GM21825 (cell line): Measurements from ENCODE around the gene CELA2A.
"Not testable (repeated sequence)": the region's sequence is repeated elsewhere in the genome, so short reads cannot be mapped to it uniquely, and the experiment has no call there.

Source experiments
- ATAC-seq: cut with Tn5 transposase; IDR thresholded peaks from one replicate; pipeline ENCODE4 v1.9.1; 2021; ENCODE audit warnings: mild to moderate bottlenecking, moderate library complexity; ENCODE audit not compliant: unreplicated experiment

CELA2A gene

DNA sequence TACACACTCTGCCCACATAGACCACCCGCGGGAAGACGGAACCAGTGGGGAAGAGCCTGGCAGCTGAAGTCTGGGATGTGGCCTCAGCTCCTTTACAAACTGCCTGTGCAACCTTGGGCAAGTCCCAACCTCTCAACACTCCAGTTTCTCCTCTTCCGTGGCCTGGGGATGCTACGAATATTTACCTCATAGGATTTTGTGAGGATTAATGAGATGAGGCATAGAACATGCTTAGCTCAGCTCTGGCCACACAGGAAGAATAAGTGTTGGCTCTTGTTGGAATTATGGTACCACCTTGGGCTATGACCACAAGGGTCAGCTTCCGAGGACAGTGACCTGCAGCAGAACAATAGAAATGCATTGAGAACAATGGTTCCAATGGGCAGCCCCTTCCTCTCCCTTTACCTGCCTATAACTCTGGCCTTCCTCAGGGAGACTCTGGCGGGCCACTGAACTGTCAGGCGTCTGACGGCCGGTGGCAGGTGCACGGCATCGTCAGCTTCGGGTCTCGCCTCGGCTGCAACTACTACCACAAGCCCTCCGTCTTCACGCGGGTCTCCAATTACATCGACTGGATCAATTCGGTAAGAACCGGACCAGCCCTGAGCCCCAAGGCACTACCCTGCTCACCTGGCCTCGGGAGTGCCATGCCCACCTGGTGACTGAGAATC lies 10.6 kb downstream of the CELA2A start:
- ATAC-seq = not testable (repeated sequence)

DNA sequence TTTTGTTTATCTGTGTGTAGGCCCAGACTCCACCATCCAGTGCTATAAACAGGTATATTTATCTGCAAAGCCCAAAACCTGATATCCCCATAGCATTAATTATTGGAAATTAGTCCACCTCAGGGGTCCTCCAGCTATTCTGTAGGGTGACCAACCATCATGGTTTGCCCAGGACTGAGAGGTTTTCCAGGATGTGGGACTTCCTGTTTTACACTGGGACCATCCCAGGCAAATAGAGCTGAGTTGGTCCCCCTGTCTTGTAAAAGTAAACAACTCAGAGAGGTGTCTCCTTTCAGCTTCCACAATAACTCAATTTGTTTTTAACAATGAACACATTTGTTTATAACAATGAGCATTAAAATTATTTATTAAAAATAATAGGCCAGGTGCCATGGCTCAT lies 11.6 kb downstream of the CELA2A start:
- no peak for ATAC-seq

DNA sequence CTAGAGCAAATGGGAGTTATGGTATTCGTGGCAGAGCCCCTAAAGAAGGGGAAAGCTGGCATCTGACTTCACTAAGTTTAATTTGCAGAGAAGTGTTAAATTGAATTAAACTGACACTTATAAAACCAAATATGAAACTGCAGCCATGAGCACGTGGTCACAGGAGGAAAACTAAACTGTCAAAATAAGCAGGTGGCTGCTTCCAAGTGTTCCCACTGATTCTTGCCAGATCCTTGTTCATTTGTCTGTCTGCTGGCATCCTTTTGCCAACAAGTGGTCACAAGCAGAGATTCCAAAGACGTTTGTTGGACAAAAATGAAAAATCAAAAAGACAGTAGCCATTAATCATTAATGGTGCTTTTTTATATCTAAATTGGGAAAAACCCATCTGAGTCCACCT lies 12.8 kb downstream of the CELA2A start:
- ATAC-seq = no peak

DNA sequence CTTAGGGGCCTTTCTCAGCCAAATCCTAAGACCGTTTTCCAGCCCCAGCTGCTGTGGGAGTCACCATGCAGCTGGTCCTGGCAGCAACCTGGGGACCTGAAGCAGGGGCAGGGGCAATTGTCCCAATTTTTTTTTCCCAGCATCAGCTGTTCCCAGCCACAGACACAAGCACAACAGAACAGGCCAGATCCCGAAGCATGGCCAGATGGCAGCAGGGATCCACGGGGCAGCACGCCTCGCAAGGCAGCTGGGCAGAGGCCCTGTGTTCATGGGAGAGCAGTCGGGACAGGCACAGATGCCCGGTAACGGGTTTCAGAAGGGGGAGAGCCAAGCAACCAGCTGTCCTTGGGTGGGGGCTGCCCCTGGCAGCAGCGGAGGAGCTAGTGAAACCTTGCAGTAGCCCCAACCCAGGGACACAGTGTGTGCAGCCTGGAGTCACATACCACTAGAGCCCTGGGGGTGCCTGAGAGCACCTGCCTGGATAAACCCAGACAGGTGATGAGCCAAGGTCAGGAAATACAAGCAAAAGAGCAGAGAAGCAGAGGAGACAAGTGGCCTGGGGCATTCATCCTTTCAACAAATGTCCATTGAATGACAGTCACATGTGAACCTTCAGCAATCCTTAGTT lies 13.4 kb downstream of the CELA2A start:
- not testable (repeated sequence) for ATAC-seq

DNA sequence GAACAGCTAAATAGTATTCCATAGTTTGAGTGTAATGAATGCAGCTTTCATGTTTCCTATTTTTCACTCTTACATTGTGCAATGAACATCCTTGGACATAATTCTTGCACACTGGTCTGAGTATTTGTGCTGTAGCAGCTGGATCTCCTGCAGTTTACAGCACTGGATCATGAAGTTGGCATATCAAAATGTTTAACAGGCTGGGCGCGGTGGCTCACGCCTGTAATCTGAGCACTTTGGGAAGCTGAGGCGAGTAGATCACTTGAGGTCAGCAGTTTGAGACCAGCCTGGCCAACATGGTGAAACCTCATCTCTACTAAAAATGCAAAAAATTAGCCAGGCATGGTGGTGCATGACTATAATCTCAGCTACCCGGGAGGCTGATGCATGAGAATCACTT lies 14.5 kb downstream of the CELA2A start:
- ATAC-seq = not testable (repeated sequence)

DNA sequence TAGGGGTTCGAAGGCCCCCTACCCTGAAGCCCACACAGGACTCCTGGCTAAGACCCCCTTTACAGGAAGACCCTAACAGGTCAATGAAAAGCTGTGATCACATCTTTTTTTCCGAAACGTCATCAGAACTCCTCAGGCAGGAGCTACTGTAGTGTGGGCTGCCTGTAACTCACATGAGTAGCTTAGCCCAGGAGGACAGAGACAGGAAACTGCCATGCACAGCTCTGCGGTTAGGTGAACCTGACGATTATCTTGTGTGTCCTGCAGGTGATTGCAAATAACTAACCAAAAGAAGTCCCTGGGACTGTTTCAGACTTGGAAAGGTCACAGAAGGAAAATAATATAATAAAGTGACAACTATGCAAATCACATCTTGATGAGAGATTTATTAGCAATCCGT lies 15.2 kb downstream of the CELA2A start:
- not testable (repeated sequence) for ATAC-seq

DNA sequence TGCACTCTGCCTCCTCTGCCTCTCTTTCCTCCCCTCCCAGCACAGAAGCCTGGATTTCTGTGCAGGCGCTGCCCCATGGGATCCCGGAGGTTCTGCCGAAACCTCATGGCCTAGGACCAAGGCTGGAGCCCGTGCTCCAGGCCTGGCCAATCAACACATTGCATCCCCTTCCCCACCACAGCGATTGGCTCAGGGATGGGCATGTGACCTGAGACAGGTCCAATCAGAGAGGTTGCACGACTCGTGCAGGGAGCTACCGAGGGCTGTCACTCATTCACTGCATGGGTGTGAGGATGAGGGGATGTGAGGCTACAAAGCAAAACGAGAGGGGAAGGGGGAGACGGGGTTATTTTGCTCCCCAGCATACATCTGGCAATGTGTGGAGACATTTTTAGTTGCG lies 16.1 kb downstream of the CELA2A start:
- ATAC-seq = no peak

DNA sequence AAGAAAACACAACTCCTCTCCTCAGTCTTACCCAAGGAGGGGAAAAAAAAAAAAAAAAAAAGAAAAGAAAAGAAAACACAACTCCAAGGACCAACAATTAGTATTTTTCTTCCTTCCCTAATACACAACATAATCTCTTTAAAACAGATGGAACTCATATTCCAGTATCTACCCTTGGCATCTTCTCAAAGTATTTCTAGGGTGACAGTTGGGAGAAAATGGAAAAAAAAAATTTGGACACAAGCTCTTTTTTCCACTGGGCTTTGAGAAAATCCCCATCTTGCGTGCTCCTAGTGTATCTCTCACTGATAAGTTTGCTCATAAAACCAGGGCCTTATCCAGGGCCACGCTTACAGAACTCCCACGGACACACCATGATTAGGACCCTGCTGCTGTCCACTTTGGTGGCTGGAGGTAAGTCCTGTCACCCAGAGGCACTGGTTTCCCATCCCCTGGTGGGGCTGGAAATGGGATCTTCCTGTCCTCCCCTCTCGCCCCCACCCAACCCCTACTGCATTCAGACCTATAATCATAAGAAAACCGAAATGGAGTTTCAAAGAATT lies 19.3 kb downstream of the CELA2A start, which contains the start of gene CELA2B:
TSS of gene CELA2B (plus strand) at position 353 of the 563 bp plus-strand sequence. CDS start at position 375, 22 bp downstream.
- ATAC-seq = no peak

DNA sequence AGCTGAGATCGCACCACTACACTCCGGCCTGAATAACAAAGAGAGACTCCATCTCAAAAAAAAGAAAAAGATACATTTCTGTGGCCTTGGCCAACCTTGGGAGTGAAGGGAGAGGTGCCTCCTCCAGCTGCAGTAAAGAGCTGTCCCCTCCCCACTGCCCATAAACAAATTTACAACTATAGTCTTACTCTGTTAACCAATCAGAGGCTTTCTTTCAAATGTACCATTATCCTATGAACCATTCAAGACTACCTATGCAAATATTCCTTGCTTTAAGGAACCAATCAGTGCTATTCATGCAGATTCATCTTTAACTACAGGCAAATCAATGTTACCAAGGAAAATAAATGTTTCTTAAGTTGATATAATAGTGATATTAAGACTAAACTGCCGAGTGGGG lies 20.4 kb downstream of the CELA2A start:
- ATAC-seq = no peak

DNA sequence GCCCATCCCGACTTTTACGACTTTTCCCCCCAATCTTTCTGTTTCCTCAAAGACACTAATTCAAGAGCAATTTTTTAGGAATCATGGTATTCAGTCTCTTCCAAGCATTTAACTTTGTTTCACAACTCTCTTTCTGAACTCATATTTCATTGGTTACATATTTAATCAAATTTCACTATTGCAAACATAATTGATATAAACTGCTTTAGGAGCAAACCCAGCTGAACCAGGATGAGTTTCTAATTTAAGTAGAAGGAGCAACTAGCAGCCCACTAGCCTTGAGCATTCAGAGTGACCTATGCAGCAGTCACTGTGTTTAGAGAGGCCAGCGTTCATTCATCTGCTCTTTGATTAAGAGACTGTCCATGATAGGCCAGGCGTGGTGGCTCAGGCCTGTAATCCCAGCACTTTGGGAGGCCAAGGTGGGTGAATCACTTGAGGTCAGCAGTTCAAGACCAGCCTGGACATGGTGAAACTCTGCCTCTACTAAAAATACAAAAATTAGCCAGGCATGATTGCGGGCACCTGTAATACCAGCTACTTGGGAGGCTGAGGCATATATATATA lies 21.2 kb downstream of the CELA2A start:
- ATAC-seq = no peak

DNA sequence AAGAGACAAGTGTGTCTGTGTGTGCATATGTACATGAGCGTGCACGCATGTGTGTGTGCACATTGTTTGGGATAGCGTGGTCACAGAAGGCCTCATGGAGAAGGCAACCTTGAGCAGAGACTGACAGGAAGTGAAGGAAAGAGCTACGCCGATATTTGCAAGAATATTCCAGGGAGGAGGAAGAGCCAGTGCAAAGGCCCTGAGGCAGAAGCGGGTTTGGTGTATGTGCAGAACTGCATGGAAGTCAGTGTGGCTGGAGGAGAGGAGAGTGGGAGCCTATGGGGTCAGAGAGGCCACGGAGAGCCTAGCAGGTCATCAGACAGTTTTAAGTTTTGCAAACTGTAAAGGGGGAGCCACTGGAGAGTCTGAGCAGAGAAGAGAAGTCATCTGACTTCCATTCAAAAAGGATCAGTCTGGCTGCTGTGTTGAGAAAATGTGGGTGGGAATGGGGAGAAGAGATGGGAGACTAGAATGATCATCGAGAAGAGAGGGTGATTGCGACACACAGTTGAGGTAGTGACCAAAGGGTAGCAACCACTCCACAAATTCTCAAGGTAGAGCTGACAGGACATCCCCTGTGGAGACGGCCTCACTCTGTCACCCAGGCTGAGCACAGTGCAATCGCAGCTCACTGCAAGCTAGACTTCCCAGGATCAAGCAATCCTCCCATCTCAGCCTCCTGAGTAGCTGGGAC lies 23.3 kb downstream of the CELA2A start:
- ATAC-seq = no peak

DNA sequence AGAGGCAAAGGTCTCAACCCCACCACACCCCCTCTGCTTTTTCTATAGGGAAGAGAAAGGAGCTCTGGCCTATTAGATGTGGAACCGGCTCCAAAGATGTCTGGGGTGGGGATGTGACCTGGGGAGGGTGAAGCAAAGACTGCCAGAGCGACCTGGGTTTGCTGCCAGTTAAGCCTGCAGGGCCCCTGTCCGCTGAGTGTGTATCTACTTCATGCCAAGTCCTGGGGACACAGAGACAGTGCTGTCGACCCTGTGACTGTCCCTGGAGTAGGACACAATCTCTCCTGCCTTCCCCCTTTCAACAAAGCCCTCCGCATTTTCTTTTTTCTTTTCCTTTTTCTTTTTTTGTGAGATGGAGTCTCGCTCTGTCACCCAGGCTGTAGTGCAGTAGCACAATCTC lies 25.9 kb downstream of the CELA2A start:
- not testable (repeated sequence) for ATAC-seq

DNA sequence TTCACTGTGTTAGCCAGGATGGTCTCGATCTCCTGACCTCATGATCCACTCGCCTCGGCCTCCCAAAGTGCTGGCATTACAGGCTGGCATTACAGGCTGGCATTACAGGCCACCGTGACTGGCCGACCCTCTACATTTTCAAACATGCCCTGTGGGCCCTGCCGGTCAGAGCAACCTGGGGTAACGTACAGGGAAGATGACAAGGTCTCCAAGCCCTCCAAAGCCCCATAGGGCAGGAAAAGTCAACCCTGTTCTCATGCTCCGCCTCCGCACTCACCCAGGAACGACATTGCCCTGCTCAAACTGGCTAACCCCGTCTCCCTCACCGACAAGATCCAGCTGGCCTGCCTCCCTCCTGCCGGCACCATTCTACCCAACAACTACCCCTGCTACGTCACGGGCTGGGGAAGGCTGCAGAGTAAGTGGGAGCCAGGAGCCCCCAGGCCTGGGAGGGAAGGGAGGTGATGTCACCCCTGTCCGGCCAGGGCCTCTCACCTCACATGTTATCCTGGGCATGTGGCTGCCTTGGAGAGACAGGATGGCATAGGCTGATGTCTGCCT lies 26.5 kb downstream of the CELA2A start:
- ATAC-seq = not testable (repeated sequence)

DNA sequence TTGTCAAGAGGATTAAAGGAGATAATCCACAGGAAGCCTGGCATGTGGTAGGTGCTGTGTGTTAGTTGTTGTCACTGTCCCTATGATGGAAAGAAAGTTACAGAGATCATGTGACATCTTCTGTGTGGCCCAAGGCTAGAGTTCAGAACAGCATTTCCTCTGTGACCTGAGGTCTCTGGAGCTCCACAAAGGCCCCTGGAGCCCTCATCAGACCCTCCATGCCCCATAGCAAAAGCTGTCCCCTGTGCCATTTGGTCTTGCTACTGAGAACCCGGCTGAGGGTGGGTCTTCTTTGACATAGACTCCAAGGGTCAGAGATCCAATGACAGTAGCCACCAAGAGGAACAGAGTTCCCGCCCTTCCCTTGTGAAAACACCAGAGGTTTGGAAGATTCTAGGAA lies 27.4 kb downstream of the CELA2A start:
- ATAC-seq = no peak

DNA sequence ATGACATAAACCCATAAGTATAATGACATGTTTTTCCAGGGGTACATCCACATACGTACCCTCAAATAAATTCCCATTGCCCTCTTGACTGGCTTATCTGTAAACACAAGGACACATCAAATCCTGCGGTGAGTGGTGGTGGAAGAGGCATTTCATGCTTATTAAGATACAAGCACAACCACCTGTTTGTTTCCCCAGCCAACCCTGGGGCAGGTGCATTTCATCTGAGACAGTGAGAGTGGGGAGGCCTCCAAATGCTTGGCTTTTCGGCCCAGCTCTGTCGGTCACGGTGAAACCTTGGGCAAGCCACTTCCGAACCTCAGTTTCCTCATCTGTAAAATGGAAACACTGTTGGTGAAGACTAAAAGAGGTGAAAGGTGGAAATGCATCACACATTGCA lies 27.9 kb downstream of the CELA2A start:
- not testable (repeated sequence) for ATAC-seq

DNA sequence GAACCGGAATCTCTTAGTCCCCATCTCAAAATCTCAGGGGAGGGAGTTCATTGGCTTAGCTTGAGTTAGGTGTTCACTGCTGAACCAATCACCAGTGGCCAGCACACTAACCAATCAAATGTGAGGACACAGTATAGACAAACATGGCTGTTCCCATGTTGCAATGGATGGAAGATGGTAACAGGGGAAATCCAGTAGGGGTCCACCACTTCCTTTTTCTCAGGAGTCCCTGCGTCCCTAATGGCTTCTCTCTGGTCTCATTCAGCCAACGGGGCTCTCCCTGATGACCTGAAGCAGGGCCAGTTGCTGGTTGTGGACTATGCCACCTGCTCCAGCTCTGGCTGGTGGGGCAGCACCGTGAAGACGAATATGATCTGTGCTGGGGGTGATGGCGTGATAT lies 29.1 kb downstream of the CELA2A start:
- ATAC-seq = no peak

DNA sequence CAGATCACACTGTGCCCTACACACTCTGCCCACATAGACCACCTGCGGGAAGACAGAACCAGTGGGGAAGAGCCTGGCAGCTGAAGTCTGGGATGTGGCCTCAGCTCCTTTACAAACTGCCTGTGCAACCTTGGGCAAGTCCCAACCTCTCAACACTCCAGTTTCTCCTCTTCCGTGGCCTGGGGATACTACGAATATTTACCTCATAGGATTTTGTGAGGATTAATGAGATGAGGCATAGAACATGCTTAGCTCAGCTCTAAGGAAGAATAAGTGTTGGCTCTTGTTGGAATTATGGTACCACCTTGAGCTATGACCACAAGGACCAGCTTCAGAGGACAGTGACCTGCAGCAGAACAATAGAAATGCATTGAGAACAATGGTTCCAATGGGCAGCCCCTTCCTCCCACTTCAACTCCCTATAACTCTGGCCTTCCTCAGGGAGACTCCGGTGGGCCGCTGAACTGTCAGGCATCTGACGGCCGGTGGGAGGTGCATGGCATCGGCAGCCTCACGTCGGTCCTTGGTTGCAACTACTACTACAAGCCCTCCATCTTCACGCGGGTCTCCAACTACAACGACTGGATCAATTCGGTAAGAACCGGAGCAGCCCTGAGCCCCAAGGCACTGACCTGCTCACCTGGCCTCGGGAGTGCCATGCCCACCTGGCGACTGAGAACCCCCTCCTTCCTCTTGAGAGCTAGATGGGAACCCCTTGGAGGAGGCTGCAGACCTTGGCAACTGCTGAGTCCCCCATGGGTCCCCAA lies 30.5 kb downstream of the CELA2A start:
- not testable (repeated sequence) for ATAC-seq

DNA sequence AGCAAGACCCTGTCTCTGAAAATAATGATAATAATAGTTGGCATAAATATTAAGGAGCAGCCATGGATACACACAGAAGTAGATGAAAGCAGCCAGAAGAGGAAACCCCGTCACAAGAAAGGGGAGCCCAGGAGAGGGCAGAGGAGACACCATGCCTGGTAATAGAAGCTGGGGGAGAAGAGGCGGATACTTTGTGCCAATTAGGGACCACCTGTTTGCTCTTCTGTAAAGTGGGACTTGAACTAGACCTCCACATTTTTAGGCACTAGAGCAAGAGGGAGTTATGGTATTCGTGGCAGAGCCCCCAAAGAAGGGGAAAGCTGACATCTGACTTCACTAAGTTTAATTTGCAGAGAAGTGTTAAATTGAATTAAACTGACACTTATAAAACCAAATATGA lies 31.8 kb downstream of the CELA2A start:
- no peak for ATAC-seq

DNA sequence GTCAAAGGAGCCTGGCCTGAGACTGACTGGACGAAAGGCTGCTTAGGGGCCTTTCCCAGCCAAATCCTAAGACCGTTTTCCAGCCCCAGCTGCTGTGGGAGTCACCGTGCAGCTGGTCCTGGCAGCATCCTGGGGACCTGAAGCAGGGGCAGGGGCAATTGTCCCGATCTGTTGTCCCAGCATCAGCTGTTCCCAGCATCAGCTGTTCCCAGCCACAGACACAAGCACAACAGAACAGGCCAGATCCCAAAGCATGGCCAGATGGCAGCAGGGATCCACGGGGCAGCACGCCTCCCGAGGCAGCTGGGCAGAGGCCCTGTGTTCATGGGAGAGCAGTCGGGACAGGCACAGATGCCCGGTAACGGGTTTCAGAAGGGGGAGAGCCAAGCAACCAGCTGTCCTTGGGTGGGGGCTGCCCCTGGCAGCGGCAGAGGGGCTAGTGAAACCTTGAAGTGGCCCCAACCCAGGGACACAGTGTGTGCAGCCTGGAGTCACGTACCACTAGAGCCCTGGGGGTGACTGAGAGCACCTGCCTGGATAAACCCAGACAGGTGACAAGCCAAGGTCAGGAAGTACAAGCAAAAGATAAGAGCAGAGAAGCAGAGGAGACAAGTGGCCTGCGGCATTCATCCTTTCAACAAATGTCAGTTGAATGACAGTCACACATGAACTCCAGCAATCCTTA lies 32.7 kb downstream of the CELA2A start:
- no peak for ATAC-seq

DNA sequence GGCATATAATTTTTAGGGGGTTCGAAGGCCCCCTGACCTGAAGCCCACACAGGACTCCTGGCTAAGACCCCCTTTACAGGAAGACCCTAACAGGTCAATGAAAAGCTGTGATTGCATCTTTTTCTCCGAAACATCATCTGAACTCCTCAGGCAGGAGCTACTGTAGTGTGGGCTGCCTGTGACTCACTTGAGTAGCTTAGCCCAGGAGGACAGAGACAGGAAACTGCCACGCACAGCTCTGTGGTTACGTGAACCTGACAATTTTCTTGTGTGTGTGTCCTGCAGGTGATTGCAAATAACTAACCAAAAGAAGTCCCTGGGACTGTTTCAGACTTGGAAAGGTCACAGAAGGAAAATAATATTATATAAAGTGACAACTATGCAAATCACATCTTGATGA lies 34.5 kb downstream of the CELA2A start:
- not testable (repeated sequence) for ATAC-seq
